Fibroblast of upper back skin (primary cell): ENCODE measurements around the gene KRTAP20-4.

Experiments used
- DNase-seq: peaks from one replicate; pipeline ENCODE4 v3.0.0-alpha.2; 2013

The KRTAP20-4 gene

DNA sequence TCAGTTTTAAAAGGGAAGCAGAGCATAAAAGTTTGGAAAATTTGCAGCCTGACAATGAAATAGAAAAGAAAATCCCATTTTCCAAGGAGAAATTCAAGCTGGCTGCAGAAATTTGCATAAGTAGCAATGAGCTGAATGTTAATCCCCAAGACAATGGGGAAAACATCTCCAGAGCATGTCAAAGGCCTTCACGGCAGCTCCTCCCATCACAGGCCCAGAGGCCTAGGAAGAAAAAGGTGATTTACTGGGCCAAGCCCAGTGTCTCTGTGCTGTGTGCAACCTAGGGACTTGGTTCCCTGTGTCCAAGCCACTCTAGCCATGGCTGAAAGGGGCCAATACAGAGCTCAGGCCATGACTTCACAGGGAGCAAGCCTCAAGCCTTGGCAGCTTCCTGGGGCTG, 48.3 kb downstream of the KRTAP20-4 start:
- DNase-seq, result no peak
